ENCODE measurements around the gene CTNNA3. TPM values are rescaled to one million over a fixed set of nuclear protein-coding genes. Genes with fewer than 3 reads are reported as not detected.

The CTNNA3 gene
- total RNA-seq, 1 experiment from 2014 or later = 0.85 TPM

- CTCF ChIA-PET = no interaction called here
- ATAC-seq (no peak), DNase-seq (ENCODE audit: low read depth, low spot score) (no peak)
- Histone ChIP-seq H3K27ac (ENCODE audit: low read length) (no peak overlapping the region), H3K4me1 (ENCODE audit: control insufficient read depth, insufficient read depth, low read length) (no peaks in the 10 kb centered on the region), H3K27me3 (ENCODE audit: control insufficient read depth, insufficient read depth, low read length) (no peaks in the 10 kb centered on the region), H3K4me3 (ENCODE audit: low read depth in 2 of 2, low read length in 2 of 2) (no peak overlapping the region), H3K9me3 (ENCODE audit: control insufficient read depth, insufficient read depth, low read depth, low read length) (no peaks in the 10 kb centered on the region), H3K36me3 (ENCODE audit: control insufficient read depth, insufficient read depth, low read length) (no peaks in the 10 kb centered on the region)
- BruUV-seq (replicated peaks) = no TSS peak
- in situ Hi-C loops (cut with HindIII; ENCODE audit: low pct_unique_long_range_greater_than_20kb, low sequenced_read_pairs) (no loop called here), intact Hi-C loops (cut with micrococcal nuclease; ENCODE audit: unreplicated experiment) (no loop called here)
- TF ChIP-seq POLR2AphosphoS5 (IDR thresholded peaks at IDR 0.05; ENCODE audit: low read depth, low read length) = no peak
- no peak for TF ChIP-seq TCF7L2 (IDR thresholded peaks at IDR 0.05; ENCODE audit: low read depth, low read length)
- TF ChIP-seq, protein P1, sequence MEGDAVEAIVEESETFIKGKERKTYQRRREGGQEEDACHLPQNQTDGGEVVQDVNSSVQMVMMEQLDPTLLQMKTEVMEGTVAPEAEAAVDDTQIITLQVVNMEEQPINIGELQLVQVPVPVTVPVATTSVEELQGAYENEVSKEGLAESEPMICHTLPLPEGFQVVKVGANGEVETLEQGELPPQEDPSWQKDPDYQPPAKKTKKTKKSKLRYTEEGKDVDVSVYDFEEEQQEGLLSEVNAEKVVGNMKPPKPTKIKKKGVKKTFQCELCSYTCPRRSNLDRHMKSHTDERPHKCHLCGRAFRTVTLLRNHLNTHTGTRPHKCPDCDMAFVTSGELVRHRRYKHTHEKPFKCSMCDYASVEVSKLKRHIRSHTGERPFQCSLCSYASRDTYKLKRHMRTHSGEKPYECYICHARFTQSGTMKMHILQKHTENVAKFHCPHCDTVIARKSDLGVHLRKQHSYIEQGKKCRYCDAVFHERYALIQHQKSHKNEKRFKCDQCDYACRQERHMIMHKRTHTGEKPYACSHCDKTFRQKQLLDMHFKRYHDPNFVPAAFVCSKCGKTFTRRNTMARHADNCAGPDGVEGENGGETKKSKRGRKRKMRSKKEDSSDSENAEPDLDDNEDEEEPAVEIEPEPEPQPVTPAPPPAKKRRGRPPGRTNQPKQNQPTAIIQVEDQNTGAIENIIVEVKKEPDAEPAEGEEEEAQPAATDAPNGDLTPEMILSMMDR (IDR thresholded peaks at IDR 0.05) = no peak
- no peak for TF ChIP-seq REST (IDR thresholded peaks at IDR 0.05; ENCODE audit: insufficient read depth in 1 of 2, low read depth in 2 of 2, low read length in 1 of 2)
- no peak for TF ChIP-seq SIN3A (IDR thresholded peaks at IDR 0.05; ENCODE audit: borderline replicate concordance, insufficient read depth, low read depth, low read length)
- POLR2A ChIA-PET = no interaction called here
These were observed 858.0 kb downstream of the CTNNA3 start for GRCh38 chr10:66837990-66838389.

GRCh38 chr10:66837335-66837734 lies 858.7 kb downstream of the CTNNA3 start:
- DNase-seq (ENCODE audit: low read depth, low spot score) (no peak), ATAC-seq (no peak)
- Histone ChIP-seq H3K27ac (ENCODE audit: low read length) (no peak overlapping the region), H3K27me3 (ENCODE audit: control insufficient read depth, insufficient read depth, low read length) (no peaks in the 10 kb centered on the region), H3K36me3 (ENCODE audit: control insufficient read depth, insufficient read depth, low read length) (no peaks in the 10 kb centered on the region), H3K4me1 (ENCODE audit: control insufficient read depth, insufficient read depth, low read length) (no peaks in the 10 kb centered on the region), H3K9me3 (ENCODE audit: control insufficient read depth, insufficient read depth, low read depth, low read length) (no peaks in the 10 kb centered on the region), H3K4me3 (ENCODE audit: low read depth in 2 of 2, low read length in 2 of 2) (no peak overlapping the region)
- ChIA-PET CTCF (no interaction called here), POLR2A (no interaction called here)
- no TSS peak for BruUV-seq (replicated peaks)
- TF ChIP-seq SIN3A (IDR thresholded peaks at IDR 0.05; ENCODE audit: borderline replicate concordance, insufficient read depth, low read depth, low read length) (no peak), REST (IDR thresholded peaks at IDR 0.05; ENCODE audit: insufficient read depth in 1 of 2, low read depth in 2 of 2, low read length in 1 of 2) (no peak), POLR2AphosphoS5 (IDR thresholded peaks at IDR 0.05; ENCODE audit: low read depth, low read length) (no peak), TCF7L2 (IDR thresholded peaks at IDR 0.05; ENCODE audit: low read depth, low read length) (no peak)
- TF ChIP-seq, protein P1 (IDR thresholded peaks at IDR 0.05) = no peak
- intact Hi-C loops (cut with micrococcal nuclease; ENCODE audit: unreplicated experiment) = no loop called here
- in situ Hi-C loops (cut with HindIII; ENCODE audit: low pct_unique_long_range_greater_than_20kb, low sequenced_read_pairs) = no loop called here
